ENCODE results near the gene CELA2B.
"Not testable (repeated sequence)": the region's sequence is repeated elsewhere in the genome, so short reads cannot be mapped to it uniquely, and the experiment has no call there.

Gene CELA2B

GRCh38 chr1:15444468-15445389 is 31.2 kb upstream of the CELA2B start:
- no peak for DNase-seq (ENCODE audit: low read depth in 3 of 3, low spot score in 1 of 3)

- DNase-seq (ENCODE audit: low read depth in 3 of 3, low spot score in 1 of 3) = no peak
Measured at GRCh38 chr1:15445390-15446122, 30.3 kb upstream of the CELA2B start.

DNA sequence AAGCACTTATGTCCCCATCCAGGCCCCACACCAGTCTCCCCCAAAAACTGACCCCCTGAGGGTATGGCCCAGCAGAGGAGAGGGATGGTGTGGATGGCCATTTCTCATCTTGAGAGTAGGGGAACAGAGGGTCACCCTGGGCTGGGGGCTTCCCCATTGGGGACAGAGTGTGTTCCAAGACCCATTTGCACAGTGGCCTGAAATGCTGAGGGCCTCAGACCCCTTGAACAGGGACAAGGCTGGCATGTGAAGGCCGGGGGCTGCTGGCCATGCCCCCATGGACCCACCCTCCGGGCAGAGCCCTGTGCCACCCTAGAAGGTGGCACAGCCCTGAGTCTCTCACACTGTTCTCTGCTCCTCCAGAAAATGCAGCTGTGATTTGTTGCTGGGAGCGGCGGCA is 29.7 kb upstream of the CELA2B start:
- DNase-seq (ENCODE audit: low read depth in 3 of 3, low spot score in 1 of 3) = no peak

DNA sequence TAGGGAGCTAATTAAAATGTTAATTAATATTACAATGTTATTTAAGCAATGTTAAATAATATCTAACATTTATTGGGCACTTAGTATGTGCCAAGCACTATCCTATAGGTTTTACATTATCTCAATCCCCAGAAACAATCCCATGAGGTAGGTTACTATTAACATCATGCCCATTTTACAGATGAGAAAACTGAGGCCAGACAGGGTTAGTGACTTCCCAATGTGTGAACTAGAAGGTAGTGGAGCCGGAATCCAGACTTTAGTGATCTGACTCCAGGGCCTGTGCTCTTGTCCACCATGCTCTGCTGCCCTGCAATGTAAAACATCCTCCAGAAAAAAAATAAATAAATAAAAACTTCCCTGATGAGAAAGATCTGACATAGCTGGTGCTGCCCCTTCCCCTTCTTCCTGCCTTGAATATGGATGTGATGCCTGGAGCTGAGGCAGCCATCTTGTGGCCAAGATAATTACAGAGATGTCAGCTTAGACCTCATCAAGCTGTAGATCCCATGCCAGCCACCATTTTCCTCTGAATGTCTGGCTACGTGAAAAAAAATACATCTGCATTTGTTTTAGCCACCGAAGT is 26.9 kb upstream of the CELA2B start:
- no peak for DNase-seq (ENCODE audit: low read depth in 3 of 3, low spot score in 1 of 3)

- DNase-seq (ENCODE audit: low read depth in 3 of 3, low spot score in 1 of 3) = no peak
Measured at GRCh38 chr1:15449567-15449966, 26.3 kb upstream of the CELA2B start.

DNA sequence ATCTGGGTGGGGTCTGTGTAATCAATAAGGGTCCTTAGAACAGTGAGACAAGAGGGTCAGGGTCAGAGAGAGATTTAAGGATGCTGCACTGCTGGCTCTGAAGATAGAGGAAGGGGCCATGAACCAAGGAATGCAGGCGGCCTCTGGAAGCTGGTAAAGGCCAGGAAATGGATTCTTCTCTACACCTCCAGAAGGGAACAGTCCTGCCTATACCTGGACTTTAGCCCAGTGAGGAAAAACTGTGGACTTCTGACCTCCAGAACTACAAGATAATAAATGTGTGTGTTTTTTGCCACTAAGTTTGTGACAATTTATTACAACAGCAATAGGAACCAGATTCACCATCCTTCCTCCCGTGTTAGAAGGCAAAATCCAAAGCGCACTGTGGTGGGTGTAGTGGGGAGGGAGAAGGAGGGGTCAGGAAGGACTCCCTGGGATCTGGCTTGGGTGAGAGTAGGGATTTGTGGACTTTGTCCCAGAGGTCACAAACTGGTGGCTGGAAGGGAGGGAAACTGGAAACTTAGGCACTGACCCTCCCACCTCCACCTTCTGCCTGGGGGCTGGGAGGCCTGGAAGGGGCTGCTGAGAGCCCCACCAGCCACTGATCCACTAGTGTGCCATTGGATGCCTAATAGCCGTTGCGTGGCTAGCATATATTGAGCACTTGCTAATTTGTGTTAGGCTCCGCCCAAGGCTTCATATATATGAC is 24.7 kb upstream of the CELA2B start:
- DNase-seq (ENCODE audit: low read depth in 3 of 3, low spot score in 1 of 3) = no peak

- no peak for DNase-seq (ENCODE audit: low read depth in 3 of 3, low spot score in 1 of 3)
Measured at GRCh38 chr1:15452216-15452615, 23.7 kb upstream of the CELA2B start.

DNA sequence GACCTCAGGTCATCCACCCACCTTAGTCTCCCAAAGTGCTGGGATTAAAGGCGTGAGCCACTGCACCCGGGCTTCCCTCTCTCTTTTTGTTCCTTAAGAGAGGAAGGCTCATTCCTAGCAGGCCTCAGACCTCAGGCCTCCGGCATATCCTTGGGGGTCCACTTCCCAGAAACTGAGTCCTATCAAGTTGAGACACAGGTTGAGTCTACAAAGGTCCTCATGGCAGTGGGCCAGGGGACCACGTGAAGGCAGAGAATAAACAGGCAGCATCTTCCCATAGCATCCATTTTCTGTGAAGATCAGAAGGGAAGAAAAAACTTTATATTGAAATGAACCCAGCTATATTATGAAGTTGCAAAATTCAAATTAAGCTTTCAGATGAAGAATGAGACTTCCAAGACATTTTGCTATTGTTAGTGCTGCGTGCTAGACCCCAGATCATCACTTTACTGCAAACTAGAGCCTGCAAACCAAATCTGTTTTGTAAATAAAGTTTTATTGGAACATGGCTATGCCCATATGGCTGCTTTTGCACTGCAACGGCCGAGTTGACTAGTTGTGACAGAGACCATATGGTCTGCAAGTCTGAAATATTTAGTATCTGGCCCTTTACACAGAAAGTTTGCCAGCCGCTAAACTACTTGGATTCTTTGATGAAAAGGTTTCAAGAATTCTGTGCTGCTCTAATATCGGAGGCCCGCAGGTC is 22.9 kb upstream of the CELA2B start:
- DNase-seq (ENCODE audit: low read depth in 3 of 3, low spot score in 1 of 3) = no peak

GRCh38 chr1:15453734-15454133 is 22.2 kb upstream of the CELA2B start:
- no peak for DNase-seq (ENCODE audit: low read depth in 3 of 3, low spot score in 1 of 3)

DNA sequence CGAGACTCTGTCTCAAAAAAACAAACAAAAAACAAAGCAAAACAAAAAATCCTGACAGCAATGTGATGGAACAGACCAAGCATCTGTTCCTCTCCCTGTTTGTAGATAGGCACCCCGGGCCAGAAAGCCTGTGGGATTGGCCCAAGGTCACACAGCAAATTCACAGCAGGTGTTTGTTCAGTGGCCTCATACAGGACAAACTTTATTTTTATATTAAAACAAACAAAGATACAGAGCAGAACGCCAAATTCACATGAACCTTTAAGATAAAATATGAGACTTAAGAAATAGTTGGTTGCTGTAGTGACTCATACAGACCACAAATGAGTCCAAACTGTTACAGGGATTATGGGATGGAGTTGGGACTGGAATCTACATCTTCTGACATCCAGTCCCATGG is 21.6 kb upstream of the CELA2B start:
- no peak for DNase-seq (ENCODE audit: low read depth in 3 of 3, low spot score in 1 of 3)

DNA sequence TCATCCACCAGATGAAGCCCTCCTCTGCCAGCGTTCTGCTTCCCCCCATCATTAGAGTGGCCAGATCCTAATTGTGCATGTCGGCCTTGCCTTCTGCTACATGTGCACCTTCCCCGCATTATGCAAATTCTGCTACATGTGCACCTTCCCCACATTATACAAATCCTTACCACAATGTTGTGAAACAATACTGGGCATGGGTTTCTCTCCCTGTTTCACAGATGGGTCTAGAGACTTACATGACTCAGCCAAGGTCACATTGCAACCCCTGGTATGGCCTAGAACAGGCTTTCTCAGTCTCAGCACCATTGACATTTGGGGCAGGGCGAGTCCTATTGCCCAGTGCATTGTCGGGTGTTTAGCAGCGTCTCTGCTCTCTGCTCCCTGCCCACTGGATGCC is 20.4 kb upstream of the CELA2B start:
- DNase-seq (ENCODE audit: low read depth in 3 of 3, low spot score in 1 of 3) = no peak

DNA sequence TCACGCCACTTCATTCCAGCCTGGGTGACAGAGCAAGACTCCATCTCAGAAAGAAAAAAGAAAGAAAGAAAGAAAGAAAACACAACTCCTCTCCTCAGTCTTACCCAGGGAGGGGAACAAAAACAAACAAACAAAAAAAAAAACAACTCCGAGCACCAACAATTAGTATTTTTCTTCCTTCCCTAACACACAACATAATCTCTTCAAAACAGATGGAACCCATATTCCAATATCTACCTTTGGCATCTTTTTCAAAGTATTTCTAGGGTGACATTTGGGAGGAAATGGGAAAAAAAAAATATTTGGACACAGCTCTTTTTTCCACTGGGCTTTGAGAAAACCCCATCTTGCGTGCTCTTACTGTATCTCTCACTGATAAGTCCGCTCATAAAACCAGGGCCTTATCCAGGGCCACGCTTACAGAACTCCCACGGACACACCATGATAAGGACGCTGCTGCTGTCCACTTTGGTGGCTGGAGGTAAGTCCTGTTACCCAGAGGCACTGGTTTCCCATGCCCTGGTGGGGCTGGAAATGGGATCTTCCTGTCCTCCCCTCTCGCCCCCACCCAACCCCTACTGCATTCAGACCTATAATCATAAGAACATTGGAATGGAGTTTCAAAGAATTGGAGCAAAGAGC is 19.5 kb upstream of the CELA2B start, which contains the start of gene CELA2A:
TSS of gene CELA2A (plus strand) at position 420 of the 642 bp plus-strand sequence. CDS start at position 442, 22 bp downstream.
- no peak for DNase-seq (ENCODE audit: low read depth in 3 of 3, low spot score in 1 of 3)

DNA sequence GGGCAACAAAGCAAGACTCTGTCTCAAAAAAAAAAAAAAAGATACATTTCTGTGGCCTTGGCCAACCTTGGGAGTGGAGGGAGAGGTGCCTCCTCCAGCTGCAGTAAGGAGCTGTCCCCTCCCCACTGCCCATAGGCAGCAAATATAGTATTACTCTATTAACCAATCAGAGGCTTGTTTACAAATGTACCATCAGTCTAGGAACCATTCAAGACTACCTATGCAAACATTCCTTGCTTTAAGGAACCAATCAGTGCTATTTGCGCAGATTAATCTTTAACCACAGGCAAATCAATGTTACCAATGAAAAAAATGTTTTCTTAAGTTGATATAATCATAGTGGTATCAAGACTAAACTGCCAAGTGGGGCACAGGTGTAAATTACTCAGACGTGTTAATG is 18.3 kb upstream of the CELA2B start:
- no peak for DNase-seq (ENCODE audit: low read depth in 3 of 3, low spot score in 1 of 3)

- DNase-seq (ENCODE audit: low read depth in 3 of 3, low spot score in 1 of 3) = not testable (repeated sequence)
Measured at GRCh38 chr1:15458388-15458787, 17.5 kb upstream of the CELA2B start.

DNA sequence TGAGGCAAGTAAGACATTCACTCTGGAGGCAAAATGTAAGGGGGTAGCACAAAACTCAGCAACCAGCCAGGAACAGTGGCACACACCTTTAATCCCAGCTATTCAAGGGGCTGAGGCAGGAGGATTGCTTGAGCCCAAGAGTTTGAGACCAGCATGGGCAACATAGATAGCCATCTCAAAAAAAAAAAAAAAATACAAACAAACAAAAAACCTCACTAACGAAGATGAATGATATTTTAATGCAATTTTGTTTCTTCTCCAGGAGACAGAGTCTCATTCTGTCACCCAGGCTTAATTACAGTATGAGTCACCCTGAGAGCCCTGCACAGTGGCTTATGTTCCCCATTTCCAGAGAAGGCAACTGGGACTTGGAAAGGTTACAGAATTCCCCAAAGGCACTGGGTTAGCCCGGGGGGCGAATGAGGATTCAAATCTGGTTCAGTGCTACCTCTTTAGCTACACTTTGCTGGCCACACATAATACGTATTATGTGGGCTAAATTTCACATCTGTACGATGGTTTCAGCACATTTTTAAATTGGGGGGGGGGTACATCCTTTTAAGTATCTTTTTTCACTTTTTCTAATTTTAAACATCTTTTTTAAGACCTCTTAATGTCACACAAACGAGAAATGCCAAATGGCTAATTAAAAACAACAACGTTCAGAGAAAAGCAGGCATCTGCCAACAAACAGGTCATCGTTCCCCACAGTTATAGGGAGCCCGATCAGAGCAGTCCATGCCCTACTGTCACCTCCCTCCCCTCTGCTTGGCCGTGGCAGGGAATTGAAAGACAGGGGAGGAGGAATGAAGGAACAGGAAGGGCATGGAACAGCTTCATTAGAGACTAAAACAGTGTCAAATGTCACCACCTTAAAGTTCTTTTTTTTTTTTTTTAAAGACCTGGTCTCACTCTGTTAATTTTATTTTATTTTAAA is 15.9 kb upstream of the CELA2B start:
- no peak for DNase-seq (ENCODE audit: low read depth in 3 of 3, low spot score in 1 of 3)

DNA sequence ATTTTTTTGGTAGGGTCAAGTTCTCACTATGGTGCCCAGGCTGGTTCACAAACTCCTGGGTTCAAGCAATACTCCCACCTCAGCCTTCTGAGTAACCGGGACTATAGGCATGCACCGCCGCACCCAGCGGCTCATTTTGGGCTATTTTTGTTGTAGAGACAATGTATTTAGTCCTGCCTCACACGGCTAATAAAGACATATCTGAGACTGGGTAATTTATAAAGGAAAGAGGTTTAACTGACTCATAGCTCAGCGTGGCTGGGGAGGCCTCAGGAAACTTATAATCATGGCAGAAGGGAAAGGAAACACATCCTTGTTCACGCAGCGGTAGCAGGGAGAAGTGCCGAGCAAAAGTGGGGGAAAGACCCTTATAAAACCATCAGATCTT is 15.2 kb upstream of the CELA2B start:
- no peak for DNase-seq (ENCODE audit: low read depth in 3 of 3, low spot score in 1 of 3)

DNA sequence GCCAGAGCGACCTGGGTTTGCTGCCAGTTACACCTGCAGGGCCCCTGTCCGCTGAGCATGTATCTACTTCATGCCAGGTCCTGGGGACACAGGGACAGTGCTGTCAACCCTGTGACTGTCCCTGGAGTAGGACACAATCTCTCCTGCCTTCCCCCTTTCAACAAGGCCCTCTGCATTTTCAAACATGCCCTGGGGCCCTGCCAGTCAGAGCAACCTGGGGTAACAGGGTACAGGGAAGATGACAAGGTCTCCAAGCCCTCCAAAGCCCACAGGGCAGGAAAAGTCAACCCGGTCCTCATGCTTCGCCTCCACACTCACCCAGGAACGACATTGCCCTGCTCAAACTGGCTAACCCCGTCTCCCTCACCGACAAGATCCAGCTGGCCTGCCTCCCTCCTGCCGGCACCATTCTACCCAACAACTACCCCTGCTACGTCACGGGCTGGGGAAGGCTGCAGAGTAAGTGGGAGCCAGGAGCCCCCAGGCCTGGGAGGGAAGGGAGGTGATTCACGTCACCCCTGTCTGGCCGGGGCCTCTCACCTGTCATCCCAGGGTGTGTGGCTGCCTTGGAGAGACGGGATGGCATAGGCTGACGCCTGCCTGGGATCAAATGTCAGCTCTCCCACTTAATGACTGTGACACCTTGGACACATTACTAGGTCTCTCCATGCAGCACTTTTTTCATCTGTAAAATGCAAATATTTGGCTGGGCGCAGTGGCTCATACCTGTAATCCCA is 12.7 kb upstream of the CELA2B start:
- not testable (repeated sequence) for DNase-seq (ENCODE audit: low read depth in 3 of 3, low spot score in 1 of 3)

DNA sequence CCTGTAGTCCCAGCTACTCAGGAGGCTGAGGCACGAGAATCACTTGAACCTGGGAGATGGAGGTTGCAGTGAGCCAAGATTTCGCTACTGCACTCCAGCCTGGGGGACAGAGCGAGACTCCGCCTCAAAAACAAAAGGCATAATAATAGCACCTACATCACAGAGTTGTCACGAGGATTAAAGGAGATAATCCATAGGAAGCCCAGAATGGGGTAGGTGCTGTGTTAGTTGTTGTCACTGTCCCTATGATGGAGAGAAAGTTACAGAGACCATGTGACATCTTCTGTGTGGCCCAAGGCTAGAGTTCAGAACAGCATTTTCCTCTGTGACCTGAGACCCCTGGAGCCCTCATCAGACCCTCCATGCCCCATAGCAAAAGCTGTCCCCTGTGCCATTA is 12.0 kb upstream of the CELA2B start:
- not testable (repeated sequence) for DNase-seq (ENCODE audit: low read depth in 3 of 3, low spot score in 1 of 3)

Data from stimulated activated CD4-positive, alpha-beta T cell treated with anti-CD3 and anti-CD28 coated beads, TNF-alpha, amount 100 ng/mL, for 1 hour (primary cell).